HG03565 (cell line): ENCODE results near the gene PAFAH2.

Experiments used
- ATAC-seq: cut with Tn5 transposase; IDR thresholded peaks from one replicate; pipeline ENCODE4 v1.9.1; 2021; ENCODE audit warnings: mild to moderate bottlenecking, moderate library complexity; ENCODE audit not compliant: unreplicated experiment

PAFAH2 gene

DNA sequence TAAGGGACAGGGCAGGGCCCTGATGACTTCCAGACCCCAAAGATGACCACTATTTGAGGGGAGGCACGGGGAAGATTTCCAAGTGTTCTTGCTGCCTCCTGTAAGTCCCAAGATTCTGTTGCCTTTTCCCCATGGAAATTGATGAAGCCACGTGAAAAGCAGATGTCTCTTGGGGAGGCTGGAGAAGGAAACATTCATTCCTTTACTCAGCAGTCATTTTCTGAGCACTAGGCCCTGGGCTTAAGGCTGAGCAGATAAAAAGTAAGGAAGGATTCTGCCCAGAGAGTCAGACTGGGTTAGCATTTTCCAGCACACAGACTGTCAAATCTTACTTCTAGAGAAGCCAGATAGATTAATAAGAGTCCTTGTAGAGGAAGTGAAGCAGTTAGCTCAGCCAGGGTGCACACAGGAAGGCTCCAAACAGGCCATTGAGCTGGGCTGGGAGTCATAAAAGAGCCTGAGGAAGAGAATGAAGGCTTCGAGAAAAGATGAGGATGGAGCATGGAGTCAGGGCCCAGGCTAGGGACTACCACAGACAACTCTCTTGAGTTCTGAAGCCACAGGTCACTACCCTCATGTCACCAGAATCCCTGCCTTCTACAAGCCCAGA is 33.9 kb upstream of the PAFAH2 start:
- ATAC-seq, result no peak

DNA sequence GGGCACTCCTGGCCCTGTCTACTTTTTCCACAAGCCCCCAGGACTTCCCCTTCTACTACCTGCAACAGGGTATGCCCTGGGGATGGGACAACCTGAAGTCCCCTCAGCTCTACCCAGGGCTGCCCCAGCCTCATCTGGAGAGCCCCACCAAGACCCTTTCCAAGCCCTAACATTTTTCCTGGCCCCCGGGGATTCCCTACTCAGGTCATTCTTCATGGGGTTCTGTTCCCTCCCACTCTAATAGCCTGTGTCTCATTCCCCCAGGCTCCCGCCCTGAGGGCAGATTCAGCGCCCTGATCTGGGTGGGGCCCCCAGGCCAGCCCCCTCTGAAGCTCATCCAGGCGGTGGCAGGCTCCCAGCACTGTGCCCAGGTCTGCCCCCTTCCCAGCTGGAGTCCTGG is 33.3 kb upstream of the PAFAH2 start:
- no peak for ATAC-seq

GRCh38 chr1:26029864-26030481 is 32.1 kb upstream of the PAFAH2 start:
- no peak for ATAC-seq

- no peak for ATAC-seq
These were observed 31.4 kb upstream of the PAFAH2 start for GRCh38 chr1:26029054-26029863.

DNA sequence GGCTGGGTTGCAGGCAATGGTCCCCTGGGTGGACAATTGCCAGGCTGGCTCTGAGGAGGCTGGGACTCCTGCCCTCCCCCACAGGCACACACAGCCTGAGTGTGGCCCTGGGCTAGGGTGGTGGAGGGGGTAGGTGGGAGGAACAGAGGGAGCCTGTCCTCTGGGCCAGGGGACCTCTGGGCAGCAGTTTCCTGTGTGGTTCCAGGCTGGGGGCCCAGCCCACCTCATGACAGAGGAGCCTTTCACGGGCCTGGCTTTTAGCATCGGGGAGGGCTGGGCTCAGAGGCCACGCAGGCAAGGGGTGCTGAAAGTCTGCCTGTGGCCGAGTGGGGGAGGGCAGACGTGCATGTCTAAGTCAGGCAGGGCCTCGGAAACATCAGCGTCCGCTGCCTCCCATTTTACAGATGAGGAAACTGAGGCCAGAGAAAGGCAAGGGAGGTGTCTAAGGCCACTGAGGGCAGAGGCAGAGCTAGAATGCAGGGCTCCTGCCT is 30.7 kb upstream of the PAFAH2 start:
- ATAC-seq, result no peak

DNA sequence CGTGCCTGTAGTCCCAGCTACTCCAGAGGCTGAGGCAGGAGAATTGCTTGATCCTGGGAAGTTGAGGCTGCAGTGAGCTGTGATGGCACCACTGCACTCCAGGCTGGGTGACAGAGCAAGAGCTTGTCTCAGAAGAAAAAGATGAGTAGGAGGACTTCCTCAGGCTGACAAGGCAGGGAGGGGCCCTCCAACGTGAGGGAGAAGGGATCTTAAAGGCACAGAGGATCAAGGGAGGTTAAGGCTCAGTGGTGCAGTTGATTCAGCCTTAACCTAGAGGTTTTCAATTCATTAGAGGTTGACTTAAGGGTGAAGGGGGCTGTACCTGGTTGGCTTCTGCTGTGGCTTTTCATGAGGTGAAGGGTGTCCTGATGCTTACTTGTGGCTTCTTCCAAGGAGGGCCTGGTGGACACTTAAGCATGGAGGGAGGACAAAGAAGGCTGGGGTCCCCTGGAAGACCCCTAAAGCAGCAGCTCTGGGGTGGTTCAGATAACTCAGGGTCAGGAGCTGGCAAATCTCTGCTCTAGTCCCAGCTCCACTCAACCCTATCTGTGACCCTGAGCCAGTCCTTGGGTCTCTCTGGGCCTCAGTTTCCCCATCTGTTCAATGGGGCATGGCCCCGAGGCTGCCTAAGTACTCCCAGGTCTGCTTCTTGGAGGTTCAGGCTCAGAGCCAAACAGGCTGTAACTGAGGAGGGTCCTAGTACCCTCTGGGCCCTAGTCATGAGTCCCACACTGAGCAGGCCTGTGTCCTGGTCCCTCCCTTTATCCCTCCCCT is 30.0 kb upstream of the PAFAH2 start:
- no peak for ATAC-seq

- ATAC-seq, result no peak
These were observed 27.7 kb upstream of the PAFAH2 start for GRCh38 chr1:26025517-26025916.

GRCh38 chr1:26025060-26025459 is 27.2 kb upstream of the PAFAH2 start:
- ATAC-seq, result no peak

GRCh38 chr1:26023826-26024225 is 26.0 kb upstream of the PAFAH2 start:
- no peak for ATAC-seq

DNA sequence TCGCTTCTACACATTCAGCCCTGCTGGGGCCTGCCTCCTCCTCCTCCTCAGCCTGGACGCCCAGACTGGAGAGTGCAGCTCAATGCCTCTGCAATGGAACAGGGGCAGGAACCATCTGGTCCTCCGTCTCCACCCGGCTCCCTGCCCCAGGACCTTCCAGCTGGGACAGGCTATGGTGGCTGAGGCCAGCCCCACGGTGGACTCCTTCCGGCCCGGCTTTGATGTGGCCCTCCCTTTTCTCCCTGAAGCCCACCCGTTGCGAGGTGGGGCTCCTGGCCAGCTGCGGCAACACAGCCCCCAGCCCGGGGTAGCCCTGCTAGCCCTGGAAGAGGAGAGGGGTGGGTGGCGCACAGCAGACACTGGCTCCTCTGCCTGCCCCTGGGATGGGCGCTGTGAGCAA is 25.1 kb upstream of the PAFAH2 start:
- ATAC-seq, result no peak

DNA sequence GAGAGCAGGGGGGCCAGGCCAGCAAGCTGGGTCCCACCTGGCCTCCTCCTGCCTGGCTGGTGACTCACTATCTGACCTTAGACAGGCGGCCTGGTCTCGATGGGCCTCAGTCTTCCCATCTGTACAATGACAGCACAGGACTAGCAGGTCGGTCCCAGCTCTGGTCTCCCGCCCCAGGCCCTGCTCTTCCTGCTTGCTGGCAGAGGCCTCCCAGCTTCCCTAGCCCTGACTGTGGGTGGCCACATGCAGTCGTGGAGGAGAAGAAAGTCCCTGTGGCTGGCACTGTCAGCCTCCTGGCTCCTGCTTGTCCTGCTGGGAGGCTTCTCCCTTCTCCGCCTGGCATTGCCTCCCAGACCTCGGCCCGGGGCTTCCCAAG is 24.5 kb upstream of the PAFAH2 start:
- no peak for ATAC-seq

- no peak for ATAC-seq
These were observed 24.0 kb upstream of the PAFAH2 start, which contains the start of gene EXTL1 for GRCh38 chr1:26021647-26022403. EXTL1 (plus strand) TSS chr1:26021775; CDS start chr1:26022647, 872 bp downstream.

GRCh38 chr1:26020941-26021646 is 23.2 kb upstream of the PAFAH2 start:
- ATAC-seq, result no peak

GRCh38 chr1:26020330-26020768 is 22.5 kb upstream of the PAFAH2 start:
- no peak for ATAC-seq

DNA sequence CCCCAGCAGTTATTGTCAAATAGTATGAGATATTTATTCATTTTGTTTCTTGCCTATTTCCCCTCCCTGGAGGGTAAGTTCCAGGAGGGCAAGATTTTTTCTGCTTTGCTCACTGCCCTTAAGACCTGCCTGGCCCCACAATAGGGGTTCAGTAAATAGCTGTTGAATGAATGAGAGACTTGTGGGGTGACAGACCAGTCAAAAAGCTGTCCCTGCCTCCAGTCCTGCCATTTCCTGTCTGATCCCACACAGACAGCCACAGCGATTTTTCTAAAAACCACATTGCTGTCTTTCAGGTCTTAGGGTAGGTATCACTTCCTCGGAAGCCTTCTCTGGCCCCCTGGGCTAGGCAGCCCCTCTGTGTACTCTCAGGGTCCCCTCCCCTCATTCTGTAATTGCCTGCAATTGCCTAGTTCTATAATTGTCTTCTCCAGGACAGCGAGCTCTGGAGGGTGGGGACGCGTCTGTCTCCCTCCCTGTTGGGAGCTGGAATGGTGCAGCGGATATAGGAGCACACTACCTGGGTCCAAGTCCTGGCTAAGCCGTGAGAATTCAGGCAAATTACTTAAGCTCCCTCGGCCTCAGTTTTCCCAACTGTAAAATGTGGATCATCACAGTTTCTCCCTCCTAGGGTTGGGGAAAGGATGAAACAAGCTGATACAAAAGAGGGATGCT is 21.9 kb upstream of the PAFAH2 start:
- no peak for ATAC-seq

DNA sequence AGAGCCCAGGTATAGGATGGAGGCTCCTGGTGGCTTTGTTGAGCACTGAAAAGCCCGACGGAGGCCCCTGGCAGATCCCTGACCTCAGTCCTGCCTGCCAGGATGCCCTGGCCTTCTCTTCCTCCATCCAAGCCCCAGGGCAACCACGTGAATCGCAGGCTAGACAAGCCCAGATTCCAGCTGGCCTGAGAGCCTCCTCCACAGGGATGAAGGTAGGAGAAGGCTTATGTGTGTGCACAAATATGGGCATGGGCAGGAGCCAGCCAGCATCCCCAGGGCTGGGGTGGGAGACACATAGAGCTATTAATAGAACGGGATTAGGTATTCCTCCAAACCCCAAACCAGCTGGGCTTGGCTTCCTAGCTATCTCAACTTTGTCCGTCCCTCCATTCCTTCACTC is 19.7 kb upstream of the PAFAH2 start:
- no peak for ATAC-seq

DNA sequence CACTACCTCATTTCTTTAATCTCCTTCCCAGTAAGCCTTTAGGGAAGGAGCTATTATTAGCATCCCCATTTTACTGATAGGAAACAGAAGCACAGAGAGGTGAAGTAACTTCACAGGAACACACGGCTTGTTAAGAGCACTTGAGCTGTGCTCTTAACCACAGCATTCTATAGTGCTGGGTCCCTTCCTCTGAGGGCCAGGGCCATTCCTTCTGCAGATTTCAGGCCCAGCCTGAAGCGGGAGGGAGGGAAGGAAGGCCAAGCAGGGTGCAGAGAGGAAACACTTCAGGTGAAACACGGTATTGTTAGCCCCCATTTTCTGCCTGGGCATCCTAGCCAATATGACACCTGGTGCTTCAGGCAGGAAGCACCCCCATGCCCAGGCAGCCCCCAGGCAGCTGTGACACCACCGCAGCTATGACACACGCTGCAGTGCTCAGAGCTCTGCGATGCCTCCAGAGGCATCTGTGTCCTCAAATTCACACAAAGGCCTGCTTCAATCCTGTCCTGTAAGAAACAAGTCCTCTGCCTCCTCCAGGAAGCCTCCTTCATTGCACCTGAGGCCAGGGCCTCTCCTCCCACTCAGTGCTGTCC is 19.2 kb upstream of the PAFAH2 start:
- ATAC-seq, result no peak

DNA sequence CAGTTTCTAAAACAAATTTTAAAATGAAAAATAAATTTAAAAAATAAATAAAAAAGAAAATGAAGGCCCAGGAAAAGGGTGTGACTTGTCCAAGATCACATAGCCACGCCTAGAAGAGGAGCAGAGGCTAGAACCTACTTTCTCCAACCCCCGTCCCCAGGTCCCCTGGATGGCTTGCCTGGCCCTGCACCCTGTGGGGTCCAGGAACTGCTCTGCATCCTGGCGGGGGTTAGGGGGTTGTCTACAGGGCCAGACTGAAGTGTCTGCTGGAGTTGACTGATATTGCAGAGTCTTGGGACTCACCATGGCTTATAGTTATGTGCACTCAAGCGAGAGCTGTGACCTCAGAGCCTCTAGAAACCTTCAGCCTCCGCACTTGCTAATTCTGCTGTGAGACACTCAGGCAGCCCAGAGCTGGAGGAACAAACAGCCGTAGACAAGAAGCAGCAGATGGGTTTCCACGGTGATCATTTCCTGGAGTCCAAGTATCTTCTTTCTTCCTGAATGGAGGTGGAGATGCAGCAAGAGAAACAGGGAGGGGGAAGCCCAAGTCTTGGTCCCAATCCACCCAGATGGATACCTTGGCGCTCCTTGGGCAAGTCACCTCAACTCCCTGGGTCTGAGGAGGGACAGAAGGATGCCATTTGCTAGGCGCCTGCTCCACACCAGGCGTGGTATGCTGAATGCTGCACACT is 18.5 kb upstream of the PAFAH2 start:
- ATAC-seq, result no peak
